Activated effector memory CD4-positive, alpha-beta T cell treated with Interleukin-2 at 50 U/mL for 16 hours (primary cell): ENCODE measurements around the gene CBX6.
"Not testable (repeated sequence)": the region's sequence is repeated elsewhere in the genome, so short reads cannot be mapped to it uniquely, and the experiment has no call there.

Source experiments
- DNase-seq: peaks from one replicate; pipeline ENCODE4 v3.0.0-alpha.2; 2020

The CBX6 gene

DNA sequence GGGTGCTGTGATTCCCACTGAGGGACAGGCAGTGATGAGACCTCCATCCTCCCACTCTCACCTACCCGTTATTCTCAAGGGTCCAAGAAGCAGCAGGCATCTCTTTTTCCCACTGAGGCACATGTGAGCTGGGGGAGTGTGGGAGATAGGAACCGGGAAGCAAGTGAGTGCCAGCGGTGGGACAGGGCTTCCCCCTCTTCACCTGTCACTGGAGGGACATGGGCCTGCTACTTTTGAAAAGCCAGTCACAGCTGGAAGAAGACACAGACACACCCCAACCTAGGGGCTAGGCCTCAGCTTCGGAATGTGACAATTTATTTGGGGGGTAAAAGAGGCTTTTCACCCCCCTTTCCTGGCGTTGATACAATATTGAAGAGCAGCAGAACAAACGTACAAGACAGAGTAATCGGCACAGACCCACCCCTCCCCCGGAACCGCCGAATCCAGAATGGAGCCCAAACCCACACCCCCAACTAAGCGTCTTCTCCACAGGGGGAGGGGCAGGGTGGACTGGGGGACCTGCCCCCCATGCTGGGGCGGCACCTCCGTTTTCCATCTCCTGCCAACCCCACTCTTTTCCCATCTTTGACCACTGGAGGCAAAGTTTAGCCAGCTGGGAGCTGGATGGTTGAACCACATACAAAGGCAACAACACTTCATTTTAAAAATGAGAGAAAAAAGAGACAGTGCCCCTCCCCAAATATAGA lies 10.7 kb downstream of the CBX6 start:
- DNase-seq, result no peak

DNA sequence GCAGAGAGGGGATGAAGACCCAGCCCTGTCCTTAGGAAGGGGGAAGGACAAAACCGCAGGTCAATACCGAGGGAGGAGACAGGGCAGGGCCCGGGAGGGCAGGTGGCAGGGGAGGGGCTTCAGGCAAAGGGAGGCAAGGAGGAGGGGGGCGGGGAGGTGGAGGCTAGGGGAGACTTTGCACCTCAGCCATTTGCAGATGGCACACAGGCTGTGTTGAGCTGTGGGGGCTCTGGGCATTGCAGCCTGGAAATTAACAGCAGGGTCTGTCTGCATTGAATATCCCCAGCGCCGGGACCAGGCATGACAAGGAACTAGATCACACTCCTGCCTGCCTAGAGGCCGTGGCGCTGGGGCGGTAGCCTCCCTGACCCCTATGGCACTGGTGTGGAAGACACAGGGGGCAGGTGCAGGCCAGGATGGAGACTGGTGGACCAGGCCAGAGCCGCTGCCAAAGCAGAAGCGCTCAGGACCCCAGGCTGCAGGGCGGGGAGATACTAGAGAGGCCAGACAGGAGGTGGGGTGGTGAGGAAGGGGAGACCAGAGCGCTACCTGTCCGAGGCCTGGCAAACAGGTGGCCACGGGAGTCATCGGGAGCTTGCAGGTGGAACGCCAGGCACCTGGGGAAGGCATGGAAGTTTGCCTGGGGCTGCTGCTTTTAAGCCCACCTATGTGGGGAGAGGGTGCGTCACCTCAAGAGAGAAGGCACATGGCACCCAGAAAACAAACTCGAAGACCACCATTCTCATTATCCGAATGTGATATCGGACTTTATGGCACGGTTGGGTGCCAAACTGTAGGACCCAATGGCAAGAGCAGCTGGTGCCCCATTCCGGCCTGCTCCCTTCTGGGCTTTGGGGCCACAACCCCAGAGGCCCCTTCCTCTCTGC lies 11.5 kb downstream of the CBX6 start:
- no peak for DNase-seq

DNA sequence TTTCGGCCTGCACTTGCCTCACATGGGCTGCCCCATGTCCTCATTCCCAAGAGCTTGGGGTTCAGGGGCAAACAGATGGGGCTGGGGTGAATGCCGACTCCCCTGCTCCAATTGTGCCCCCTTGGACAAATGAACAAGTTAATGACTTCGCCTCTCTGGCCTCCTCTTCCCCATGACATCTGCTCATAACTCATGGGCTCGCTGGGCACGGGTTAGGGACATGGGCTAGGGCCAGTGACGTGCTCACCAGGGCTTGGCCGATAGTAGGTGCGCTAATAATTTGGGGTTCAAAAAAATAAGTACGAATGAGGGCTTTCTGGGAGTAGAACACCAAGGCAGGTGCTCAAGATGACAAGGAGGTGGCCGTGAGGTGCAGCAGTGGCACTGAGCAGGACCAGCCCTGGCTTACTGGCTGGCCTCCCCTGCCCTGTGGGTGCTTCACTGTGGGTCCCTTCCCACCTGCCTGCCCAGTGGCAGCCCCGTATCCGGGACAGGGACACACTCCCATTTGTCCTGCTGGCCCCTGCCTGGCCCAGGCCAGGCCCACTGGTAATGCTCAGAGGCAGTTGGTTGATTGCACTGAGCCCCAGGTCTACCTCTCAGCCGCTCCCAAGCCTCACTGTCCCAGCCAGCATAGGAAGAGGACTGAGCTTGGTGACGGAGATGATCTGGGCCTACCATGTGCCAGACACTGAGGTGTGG lies 12.3 kb downstream of the CBX6 start:
- DNase-seq, result no peak

DNA sequence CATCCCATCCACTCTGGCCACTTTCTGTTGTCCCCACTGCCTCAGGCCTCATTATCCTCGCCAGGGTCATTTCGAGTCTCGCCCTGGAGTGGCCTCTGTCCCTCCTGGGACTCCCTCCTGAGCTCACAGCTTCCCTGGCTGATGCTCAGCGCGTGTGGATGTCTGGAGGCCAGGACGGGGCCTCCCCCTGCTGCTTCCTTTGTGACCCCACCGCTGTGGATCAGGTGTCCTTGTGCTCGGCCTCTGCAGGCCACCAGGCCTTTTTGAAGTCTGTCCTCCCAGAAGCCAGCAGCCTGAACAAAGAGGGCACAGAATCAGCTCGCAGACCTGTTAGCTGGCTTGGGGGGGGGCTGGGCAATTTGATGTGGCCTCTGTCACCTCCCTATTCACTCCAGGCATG lies 13.5 kb downstream of the CBX6 start:
- no peak for DNase-seq

DNA sequence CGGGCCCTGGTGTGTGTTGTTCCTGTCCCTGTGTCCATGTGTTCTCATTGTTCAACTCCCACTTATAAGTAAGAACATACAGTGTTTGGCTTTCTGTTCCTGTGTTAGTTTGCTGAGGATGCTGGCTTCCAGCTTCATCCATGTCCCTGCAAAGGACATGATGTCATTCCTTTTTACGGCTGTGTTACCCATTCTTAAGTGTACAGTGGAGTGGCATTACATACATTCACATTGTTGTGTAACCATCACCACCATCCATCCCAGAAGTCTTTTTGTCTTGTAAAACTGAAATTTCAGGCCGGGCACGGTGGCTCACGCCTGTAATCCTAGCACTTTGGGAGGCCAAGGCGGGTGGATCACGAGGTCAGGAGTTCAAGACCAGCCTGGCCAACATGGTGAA lies 17.5 kb downstream of the CBX6 start:
- DNase-seq, result not testable (repeated sequence)

DNA sequence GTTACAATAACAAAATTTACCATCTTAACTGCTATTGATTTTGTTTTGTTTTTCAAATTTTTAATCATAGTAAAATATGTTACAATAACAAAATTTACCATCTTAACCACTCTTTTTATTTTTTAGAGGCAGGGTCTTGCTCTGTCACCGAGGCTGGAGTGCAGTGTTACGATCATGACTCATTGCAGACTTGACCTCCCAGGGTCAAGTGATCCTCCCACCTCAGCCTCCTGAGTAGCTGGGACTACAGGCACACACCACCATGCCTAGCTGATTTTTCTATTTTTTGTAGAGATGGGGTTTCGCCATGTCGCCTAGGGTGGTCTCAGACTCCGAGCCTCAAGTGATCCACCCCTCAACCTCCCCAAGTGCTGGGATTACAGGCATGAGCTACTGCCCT lies 18.1 kb downstream of the CBX6 start:
- DNase-seq, result not testable (repeated sequence)

DNA sequence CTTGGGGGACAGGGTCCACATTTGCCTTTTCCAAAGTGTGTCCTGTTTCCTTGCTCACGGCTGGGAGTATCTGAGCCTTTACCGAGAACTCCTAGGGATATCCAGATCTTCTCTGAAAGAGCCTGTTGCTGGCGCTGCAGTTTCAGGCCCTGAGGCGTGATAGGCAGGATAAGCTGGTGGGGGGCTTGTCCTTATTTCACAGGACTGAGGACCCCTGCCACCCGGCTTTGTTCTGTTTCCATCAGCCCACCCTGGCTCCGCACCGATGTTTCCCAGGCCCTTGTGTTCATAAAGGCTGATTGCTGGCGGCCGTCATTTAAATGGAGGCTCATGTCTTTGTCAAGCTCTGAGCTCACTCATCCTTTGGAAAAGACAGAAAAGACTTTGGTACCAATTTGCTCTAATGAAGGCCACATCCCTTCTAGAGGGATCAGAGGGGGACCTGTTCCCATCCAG lies 18.8 kb downstream of the CBX6 start:
- DNase-seq, result no peak

DNA sequence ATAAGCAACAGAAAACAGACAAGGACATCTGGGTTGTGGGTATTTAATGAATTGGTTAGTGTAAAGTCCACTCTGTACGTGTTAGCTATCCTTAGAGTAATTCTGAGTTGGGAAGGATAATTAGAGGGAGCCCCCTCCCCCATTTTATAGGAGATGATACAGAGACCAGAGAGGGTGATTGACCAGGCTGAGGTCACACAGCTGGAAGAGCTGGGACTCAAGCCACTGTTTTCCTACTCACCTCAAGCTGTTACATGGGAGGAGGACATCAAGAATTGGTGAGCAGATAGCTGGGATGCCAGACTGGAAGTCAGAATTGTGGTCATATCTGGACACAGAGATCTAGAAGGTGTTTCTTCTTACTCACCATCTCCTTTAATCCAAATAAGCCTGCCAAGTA lies 19.5 kb downstream of the CBX6 start:
- no peak for DNase-seq

DNA sequence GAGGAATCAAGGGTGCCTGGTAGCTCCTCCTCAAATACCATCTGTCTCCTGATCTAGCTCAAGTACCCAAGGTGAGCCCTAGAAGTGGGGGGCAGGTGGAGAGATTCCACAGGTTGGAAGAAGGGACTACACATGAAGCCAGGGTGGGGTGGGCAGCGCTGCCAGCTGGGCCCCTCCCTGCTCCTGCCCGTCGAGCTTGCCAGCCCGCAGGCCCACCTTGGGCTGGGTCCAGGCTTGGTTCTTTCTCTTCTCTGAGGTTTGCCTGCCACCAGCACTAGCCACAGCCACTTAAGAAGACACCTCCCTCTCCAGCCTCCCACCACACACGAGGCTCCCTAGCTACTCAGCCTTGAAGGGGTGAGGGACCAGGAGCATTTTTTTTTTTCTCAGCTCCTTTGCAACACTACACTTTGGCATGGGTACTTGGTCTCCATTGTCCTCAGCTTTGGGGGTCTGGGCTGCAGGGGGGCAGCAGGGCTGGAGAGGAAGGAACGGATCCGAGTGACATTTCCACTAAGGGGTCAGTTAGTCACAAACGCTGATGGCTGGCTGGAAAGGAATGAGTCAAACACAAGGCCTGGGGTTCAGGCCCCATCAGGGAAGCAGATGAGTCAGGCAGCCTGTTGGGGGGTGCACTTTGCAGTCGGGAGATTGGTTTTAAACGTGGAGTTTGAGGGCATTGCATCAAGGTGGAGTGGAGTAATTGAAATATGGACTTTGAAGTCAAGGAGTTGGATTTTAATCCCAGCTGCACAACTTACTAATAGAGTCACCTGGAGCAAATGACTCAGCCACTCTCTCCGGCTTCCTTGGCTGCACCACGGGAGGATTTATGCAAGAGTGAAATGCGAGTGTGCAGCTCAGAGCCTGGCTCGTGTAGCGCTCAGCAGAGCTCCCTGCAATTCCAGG lies 20.8 kb downstream of the CBX6 start:
- no peak for DNase-seq

DNA sequence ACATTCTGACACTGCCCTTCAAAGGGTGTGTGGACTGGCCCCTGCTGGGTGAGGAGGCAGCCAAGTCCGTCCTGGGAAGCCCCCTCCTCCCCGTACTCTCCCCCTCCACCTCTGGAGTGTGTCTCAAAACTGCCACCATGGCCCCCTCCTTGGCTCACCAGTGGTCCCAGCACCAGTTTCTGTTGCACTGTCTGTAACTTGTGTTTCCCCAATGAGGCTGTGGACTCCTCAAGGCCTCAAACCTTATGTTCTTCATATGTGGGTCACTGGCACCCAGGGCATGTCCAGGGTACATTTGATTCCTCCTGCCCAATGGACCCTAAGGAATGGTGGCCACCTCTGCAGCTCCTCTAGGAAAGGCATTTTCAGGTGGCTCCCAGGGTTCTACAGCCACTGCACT lies 21.6 kb downstream of the CBX6 start:
- no peak for DNase-seq

DNA sequence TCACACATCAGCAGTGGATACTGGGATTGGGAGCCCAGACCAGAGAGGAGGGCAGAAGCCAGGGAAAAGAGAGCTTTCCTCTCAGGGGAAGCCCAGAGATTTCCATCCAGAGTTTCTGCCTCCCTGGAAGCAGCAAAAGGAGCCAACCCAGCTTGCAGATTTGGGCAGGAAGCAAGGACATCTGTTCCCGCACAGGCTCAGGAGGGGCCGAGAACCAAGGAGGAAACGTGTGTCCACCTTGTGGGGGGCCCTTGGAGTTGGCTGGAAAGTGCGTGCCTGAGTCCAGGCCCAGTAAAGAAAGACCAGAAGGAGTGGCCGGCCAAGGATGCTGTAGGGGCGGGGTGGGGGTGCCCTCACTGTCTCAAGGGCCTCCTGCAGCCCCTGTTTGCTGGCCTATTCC lies 22.2 kb downstream of the CBX6 start:
- no peak for DNase-seq

DNA sequence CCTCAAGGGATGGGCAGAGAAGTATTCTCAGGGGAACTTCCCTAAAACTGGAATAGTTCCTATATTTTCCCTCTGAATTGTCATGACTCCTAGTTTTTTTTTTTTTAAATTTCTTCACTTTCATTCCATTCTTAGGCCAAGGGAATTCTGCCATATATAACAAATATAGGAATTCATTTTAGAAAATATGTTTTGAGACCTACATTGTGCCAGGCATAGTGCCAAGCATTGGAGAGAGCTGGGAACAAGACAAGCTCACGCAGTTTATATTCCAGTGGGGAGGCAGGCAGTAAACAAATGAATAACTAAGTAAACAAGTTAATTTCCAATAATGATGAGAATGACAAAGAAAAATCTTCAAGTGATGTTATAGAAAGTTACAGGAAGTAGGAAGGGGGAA lies 25.6 kb downstream of the CBX6 start:
- DNase-seq, result no peak

DNA sequence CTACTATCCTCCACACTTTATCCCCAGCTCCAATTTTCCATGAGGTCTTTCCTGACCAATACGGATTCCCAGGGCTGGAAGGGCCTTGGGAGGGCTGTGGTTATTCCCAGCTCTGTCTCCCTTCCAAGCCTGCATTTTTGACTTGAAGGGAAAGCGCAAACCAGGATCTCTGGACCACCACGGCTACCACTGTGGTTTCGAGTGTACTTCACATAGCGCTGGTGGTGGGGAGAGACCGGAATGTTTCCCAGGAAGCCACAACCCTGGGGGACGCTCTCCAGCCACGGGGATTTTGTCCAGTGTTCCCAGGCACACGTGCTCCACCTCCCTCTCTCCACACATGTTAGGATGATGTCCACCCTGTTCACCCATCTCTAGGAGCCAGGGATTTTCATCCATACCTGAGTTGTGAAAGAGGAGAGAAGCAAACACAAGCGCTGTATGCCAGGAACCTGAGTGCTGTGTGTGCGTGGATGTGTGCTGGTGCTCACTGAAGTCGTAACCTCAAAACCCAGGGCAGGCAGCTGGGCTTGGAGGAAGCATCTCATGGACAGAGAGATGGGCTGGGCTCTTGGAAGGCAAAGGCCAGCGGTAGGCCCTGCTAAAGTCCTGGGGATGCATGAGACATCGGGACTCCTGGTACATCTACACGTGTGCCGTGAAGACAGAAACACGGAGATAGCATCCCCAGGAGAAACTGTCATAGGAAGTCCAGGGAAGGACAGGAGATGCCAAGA lies 26.8 kb downstream of the CBX6 start:
- DNase-seq, result no peak

DNA sequence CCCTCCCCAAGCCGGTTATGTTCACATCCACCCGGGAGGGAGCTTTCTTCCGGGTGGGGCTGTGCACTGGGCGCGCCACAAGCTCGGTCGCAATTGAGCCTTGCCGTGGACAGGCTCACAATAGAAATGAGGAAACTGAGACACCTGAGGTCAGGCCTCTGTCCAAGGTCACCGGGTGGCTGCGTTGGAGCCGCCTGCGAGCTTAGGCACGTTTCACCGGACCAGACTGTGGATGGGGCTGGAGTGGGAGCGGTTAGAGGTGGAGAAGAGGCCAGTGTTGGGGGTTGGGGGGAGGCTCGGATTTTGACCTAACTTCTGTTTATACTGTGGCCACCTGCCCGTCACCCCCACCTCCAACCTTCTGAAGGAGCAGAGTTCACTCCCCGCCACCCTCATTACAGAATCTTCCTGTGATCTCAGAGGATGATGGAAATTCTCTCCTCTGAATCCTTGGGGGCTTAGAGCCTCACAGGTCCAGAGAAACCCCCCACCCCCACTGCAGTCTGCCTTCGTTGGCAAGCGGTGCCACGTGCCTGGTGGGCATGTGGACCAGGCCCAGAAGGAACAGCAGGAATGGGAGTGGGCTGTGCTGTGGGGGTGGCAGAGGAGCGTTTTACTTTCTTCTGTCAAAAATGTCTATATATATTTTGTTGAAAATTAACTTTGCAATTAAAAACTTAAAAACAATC lies 27.6 kb downstream of the CBX6 start:
- no peak for DNase-seq

DNA sequence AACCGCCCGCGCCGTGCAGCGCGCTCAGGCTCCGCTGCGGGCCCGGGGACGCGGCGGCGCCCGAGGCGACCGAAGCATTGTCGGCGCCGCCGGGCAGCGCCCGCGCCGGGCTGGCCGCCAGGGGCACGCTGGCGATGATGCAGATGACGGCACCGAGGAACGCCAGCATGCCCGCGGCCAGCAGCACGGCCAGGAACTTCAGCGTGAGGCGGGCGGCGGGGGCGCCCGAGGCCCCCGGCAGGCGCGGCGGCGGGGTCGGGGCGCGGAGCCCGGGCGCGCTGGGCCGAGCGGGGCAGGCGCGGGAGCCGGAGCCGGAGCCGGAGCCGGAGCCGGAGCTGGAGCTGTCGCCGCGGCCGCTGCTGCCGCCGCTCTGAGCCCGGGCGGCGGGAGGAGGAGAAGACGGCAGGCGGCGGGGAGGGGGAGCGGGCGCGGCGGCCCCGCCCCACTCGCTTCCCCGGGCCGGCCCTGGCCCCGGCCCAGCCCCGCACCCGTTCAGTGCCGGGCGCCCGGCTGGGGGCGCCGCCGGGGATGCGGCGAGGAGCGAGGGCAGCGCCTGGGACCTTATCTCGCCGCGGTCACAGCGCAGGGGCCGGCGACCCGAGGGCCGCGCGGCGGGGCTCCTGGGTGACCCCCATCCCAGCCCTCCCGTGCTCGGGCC lies 28.2 kb downstream of the CBX6 start, which contains the start of gene NPTXR:
Gene NPTXR, minus strand, starts transcription at position 372 of the 658 bp plus-strand sequence.
- peak; percentile 24 for DNase-seq

DNA sequence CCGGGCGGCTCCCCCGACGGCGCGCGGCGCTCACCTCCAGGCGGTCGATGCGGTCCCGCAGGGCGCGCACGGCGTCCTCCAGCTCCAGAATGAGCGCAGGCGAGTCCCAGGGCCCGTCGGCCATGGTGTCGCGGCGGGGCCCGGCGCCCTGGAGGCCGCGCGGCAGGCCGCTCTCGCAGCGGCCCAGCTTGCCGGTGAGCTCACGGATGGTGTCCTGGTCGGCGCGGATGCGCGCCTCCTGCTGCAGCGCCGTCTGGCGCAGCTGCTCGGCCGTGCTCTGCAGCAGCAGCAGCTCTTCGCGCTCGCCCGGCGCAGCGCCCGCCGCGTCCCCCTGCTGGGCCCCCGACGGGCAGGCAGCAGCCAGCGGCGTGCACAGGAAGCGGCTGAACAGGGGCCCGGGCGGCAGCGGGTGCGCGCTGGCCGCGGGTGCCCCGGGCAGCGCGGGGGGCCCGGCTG lies 28.8 kb downstream of the CBX6 start:
- peak; percentile 40 for DNase-seq

DNA sequence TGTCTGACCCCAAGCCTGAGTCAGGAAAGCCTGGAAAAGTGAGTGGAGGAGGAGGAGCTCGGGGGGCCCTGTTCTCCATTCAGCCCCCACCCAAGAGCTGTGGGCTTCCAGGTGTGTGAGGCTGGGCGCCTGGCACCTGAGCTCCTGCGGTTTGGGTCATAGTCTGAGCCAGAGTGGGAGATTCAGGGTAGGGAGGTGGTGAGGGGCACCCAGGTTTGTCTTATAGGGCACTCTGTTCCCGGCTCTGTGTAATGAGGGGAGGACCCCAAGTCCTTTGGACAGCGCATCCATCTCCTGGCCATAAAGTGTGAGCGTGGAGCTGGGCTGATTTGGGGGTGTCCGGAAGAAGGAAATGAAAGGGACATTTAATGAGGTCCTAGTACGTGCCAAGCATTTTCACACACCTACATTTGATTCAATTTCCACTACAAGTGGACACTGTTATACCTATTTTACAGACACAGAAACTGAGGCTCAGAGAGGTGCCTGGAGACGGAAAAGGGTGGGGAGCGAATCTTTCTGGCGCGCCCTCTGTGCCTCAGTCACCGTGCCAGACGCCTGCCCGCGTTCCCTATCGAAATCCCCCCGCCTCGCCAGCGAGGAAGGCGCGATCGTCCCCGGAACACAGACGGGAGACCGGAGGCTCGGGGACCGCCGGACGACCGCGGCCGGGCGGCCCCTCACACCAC lies 29.4 kb downstream of the CBX6 start:
- DNase-seq, result no peak

DNA sequence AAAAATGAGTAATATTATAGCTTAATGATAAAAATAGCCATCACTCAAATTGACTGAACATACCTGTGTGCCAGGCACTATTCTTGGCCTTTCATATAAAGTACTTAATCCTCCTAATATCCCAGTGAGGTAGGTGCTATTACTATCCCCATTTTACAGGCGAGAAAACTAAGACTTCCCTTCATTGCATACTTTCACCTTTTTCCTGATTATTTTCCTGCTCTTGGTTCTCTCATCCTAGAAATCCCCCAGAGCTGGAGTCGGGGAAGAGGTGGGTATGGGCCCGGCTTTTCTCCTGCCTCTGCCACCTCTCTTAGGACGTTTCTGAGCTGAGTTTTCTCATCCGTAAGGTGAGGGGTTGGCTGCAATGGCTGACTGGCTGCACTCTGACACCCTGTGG lies 30.4 kb downstream of the CBX6 start:
- no peak for DNase-seq

DNA sequence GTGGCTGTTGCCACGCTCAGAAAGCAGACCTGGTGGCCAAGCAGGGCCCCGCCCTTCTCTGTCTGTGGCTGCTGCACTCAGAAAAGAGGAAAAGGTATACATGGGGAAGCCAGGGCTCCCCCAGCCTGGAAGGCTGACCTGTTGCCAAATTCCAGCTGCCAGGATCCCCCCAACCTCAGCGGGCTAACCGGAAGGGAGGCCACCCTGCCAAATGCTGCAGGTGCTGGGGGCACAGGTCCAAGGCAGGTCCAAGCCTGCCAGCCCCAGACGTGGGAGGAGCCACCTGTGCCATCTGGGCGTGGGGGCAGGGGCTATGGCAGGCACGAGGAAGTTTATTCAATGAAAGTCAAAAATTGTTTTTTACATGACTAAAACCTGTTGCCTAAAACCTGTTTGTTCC lies 30.8 kb downstream of the CBX6 start:
- no peak for DNase-seq

DNA sequence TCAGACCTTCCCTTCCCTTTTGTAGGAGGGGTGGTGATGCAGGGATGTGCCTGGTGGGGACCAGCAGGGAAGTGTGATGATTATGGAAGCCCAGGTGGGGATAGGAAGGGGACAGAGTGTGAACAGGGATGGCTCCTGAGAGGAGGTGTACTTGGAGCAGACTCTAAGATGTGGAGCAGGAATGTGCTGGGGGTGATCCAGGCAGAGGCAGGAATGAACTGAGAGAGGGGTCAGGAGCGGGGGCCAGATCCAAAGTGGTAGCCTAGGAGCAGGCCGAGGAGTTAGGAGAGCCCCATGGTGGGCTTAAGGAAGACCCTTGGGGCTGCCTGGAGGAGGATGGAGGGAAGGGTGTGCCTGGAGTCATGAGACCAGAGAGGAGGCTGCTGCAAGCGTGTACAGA lies 31.9 kb downstream of the CBX6 start:
- DNase-seq, result no peak
